Measurements from ENCODE around the gene SERPINA6.
"Not testable (repeated sequence)": the region's sequence is repeated elsewhere in the genome, so short reads cannot be mapped to it uniquely, and the experiment has no call there.

SERPINA6 gene

GRCh38 chr14:94354638-94355185 is 31.6 kb upstream of the SERPINA6 start:
- no peak for DNase-seq (ENCODE audit: low spot score)

GRCh38 chr14:94354190-94354589 is 31.1 kb upstream of the SERPINA6 start:
- DNase-seq (ENCODE audit: low spot score), result not testable (repeated sequence)

DNA sequence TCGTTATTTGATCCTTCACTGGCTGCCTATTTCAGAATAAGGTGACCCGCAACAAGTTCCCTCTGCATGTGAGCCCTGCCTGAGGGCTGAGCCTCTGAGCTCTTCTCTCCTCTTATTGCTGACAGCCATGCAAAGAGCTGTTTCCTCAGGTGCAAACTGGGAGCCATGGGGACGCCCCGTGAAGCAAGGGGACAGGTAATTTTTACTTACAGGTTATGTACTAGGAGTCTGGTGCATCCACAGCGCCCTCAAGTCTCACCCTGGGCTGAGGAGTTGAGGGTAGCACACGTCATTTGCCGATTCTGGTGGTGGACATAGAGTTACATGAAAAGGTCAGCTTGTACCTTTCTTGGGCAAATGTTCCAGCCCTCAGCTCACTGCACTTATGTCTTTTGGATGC is 26.1 kb upstream of the SERPINA6 start:
- no peak for DNase-seq (ENCODE audit: low spot score)

DNA sequence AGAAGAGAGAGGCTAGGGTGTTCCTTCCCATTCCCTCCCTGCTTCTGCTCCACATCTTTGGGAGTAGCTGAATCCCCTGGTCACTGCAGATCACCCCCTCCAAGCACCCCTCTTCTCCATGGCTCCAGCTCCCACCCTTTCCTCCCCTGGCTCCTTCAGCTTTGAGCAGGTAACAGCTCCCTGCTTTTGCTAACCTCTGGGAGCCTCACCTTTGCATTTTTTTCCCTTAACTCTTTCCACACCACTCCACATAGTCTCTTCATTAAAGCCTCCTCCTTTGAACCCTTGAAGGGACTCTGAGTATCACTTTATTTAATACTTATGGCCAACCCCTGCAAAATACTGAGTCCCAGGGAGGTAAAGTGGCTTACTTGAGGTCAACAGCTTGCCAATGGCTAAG is 25.7 kb upstream of the SERPINA6 start:
- DNase-seq (ENCODE audit: low spot score), result no peak

DNA sequence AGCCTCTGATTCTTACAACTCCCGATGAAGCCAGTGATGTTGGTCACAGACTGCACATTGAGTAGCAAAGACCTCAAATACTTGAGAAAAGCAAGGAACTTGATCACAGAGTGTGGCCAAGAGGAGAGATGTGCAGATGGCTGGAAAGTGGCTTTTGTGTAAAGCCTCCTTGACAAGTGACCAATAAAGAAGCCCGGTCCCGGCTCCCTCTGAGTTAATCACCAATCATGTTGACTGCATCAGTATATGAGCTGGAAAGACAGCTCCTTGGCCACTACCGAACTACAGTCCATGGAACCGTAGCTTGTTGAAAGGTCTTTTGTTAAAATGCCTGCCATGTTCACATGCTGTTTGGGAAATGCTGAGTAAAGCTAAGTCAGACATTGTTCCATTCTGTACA is 23.7 kb upstream of the SERPINA6 start:
- no peak for DNase-seq (ENCODE audit: low spot score)

GRCh38 chr14:94346065-94346786 is 23.1 kb upstream of the SERPINA6 start:
- DNase-seq (ENCODE audit: low spot score), result not testable (repeated sequence)

DNA sequence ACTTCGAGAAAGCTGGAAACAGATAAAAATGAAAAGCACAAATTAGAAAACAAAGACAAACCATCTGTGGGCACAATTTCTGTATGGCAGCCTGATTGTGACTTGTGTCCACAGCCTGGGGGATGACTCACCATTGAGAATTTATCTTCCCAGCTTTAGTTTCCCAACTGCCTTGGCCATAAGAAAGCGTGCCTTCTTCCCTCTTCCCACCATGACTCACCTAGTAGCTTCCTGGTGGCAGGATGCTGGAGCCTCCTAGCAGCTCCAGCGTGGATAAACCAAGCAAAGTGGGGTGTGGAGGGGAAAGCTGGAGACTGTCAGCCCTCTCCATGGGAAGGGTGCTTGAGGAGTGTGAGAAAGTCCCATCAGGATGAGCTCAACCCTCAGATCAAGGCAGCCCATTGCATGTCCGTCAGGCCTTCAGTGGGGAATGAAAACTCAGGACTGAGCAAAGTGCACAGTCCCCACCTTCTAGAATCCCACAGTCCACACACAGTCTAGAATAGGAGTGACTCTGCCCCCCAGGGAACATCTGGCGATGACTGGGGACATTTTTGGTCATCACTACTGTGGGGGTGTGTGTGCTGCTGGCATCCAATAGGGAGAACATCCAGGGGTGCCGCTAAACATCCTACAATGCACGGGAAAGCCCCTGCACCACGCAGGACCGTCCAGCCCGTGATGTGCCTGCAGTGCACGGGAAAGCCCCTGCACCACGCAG is 22.4 kb upstream of the SERPINA6 start:
- no peak for DNase-seq (ENCODE audit: low spot score)

DNA sequence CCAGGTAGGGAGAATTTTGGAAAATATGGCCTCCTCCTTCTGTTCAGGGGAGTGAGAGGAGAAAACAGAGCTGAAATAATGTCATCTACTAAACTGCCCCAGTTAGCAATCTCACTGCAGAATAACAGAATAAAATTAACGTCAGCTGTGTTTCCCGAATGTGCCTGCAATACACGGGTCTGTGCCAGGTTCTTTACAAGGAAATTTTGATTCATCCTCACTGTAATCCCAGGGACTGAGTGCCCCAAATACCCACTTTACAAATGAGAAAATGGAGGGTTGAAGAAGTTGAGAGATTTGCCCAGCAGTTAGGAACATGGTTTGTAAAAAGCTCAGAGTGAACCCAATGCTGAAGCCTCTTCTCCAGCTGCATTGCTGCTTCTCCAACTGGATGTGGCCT is 21.3 kb upstream of the SERPINA6 start:
- no peak for DNase-seq (ENCODE audit: low spot score)

DNA sequence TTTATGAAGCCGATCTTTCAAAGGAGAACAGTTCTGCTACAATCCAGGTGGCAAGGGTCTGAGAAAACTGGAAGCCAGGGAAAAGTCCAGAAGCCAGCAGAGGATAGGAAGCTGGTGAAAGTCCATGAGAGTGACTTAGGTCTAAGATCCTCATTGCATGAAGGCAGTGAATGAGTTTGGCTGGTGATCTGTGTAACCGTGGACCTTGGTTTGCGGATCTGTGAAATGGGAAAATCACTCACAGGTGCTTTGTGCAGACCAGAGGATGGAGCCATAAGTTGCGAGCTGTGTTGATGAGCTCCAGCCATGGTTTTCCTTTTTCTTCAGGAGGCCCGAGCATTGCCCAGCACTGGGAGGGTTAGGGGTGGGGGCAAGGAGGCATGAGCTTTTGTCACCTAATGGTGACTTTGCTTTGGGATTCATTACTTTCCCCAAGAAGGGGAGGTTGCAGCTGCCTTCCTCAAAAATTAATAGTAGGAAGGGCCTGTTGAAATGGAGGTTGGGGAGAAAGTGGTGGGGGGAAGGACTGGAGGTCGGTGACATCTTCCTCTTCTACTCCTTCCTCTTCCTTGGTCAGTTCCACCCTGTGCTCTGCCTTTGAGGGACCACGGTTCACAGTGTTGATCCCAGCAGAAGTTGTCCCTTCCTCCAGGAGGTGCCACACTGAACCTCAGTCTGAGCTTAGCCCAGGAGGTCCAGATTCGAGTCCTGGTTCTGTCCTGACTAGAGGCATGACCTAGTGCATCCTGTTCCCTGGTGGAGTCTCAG is 20.3 kb upstream of the SERPINA6 start:
- no peak for DNase-seq (ENCODE audit: low spot score)

DNA sequence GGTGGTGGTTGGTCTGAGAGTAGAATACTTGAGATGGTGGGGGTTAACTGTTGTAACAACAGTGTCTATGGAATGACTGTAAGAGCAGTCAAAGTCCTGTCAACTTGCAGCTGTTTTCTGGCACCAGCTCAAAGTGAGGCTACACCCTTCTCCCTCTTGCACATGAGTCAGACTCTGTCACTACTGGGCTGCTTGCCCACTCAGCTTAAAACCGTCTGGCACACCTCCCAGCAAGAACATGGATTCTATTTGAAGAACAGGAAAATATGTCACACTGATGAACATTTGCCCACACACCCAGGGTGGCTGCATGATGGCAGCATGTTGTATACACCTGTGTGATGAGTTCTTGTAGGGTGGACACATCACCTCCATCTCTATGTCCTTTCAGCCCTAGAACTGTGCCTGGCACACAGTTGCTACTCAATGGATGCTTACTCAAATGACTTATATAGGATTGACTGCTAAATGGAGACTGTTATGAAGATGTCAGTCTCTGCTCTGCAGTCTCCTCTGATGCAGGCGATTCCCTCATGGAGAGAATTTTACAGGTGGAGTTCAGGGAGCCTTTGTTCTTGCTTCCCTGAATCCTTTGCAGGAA is 19.3 kb upstream of the SERPINA6 start:
- DNase-seq (ENCODE audit: low spot score), result peak; percentile 14

DNA sequence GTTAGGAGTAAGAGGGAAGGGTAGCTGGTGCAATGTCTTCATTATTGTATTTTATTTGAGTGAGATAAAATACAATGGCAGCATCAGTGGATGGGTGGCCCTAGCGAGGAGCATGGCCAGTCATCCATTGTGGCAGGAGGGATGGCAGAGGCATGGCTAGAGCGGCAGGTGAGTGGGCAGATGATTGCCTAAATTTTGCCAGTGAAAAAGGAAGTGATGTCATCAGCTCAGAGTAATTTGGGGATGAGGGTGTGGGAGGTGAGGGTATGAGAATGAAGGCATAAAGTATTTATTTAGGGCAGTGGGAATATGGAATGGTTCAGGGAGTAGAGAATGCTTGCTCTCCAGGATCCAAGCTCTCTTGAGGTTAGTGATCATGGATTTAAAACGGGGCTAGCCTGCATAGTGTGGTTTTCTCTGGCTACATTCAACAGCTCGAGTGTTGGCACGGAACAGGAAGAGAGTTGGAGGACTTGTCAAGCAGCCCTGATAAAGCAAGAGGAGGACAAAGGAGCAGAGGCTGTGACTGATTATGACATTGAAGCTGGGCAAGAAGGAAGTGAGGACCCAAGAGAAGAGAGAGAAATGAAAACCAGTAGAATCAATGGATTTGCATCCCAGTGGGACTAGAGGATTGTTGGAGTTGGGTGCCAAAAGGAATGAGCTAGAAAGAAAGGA is 18.7 kb upstream of the SERPINA6 start:
- no peak for DNase-seq (ENCODE audit: low spot score)

DNA sequence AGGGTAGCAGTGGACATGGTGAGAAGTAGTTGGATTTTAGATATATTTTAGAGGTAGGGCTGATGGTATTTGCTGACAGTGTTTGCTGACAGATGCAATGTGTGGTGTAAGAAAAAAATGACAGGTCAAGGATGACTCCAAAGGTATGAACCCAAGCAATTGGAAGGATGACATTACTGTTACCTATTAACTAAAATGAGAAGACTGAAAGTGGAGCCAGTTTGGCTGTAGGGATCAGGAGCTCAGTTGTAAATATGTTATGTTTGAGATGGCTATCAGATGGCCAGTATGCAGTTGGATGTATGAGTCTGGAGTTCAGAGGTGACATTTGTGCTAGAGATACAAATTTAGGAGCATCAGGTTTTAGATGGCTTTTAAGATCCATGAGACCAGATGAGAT is 17.4 kb upstream of the SERPINA6 start:
- no peak for DNase-seq (ENCODE audit: low spot score)

GRCh38 chr14:94338023-94338422 is 14.9 kb upstream of the SERPINA6 start:
- no peak for DNase-seq (ENCODE audit: low spot score)

- DNase-seq (ENCODE audit: low spot score), result no peak
Measured at GRCh38 chr14:94337274-94337673, 14.1 kb upstream of the SERPINA6 start.

GRCh38 chr14:94334872-94335271 is 11.7 kb upstream of the SERPINA6 start:
- DNase-seq (ENCODE audit: low spot score), result no peak

DNA sequence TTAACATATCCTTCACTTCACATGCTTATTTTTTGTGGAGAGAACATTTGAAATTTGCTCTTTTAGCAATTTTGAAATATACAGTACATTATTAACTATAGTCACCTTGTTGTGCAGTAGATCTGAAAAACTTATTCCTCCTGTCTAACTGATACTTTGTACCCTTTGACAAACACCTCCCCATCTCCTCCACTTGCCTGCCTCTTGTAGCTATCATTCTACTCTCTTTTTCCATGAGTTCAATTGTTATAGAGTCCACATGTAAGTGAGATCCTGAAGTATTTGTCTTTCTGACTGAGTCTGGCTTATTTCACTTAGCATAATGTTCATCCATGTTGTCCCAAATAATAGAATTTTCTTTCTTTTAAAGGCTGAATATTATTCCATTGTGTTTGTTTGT is 9.5 kb upstream of the SERPINA6 start:
- DNase-seq (ENCODE audit: low spot score), result no peak

DNA sequence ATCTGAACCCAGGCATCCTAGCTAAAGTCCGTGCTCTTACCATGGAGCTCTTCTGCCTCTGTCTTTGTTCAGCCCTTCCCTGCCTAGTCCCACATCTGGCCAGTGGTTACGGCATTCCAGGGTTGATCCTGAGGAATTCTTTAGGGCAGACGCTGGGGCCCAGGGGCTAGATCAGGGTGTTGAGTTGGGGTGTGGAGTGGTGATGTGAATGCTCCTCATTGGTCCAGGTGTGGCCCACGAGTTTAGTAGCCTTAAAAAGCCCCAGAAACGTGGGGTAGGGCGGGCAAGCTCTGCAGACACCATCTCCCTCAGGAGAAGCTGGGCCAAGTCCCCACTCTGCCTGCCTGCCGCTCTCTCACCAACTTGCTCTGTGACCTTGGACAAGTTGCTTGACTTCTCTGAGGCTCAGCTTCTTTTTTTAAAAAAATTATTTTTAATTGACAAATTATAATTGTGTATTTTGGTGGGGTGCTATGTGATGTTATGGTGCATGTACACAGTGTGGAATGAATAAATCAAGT is 9.0 kb upstream of the SERPINA6 start:
- DNase-seq (ENCODE audit: low spot score), result no peak

GRCh38 chr14:94331462-94331861 is 8.3 kb upstream of the SERPINA6 start:
- no peak for DNase-seq (ENCODE audit: low spot score)

- no peak for DNase-seq (ENCODE audit: low spot score)
Measured at GRCh38 chr14:94330857-94331256, 7.7 kb upstream of the SERPINA6 start.

- no peak for DNase-seq (ENCODE audit: low spot score)
Measured at GRCh38 chr14:94330432-94330831, 7.3 kb upstream of the SERPINA6 start.

GRCh38 chr14:94329857-94330256 is 6.7 kb upstream of the SERPINA6 start:
- DNase-seq (ENCODE audit: low spot score), result no peak
